Endometrial microvascular endothelial cells (primary cell): ENCODE data around the gene ASPSCR1. TPM values are rescaled to one million over a fixed set of nuclear protein-coding genes. Genes with fewer than 3 reads are reported as not detected.

Source experiments
- in situ Hi-C: cut with HindIII; loops from 2 replicates; pipeline ENCODE4 v1.10.0; 2017; ENCODE audit warnings: low sequenced_read_pairs, low pct_unique_long_range_greater_than_20kb; ENCODE audit errors: inconsistent ontology term
- total RNA-seq: library from RNA; depleted of rRNA; stranded (reverse); fragments of >200 nt; gene quantifications from one replicate; pipeline ENCODE4 v1.2.3, GENCODE V29; 2015; ENCODE audit errors: inconsistent ontology term

The ASPSCR1 gene
- total RNA-seq, 1 donor from 2014 or later: 12.2 TPM

GRCh38 chr17:82007228-82007494 is 29.7 kb downstream of the ASPSCR1 start:
- in situ Hi-C loops: no loop called here

- in situ Hi-C loops: no loop called here
Observed at GRCh38 chr17:82007495-82008257, 30.2 kb downstream of the ASPSCR1 start.

- in situ Hi-C loops: no loop called here
Observed at GRCh38 chr17:82008258-82008940, 31.0 kb downstream of the ASPSCR1 start.

GRCh38 chr17:82008941-82009405 is 31.5 kb downstream of the ASPSCR1 start:
- in situ Hi-C loops: no loop called here

GRCh38 chr17:82009413-82009812 is 32.0 kb downstream of the ASPSCR1 start:
- in situ Hi-C loops: no loop called here

- in situ Hi-C loops: no loop called here
Observed at GRCh38 chr17:82010575-82011525, 33.4 kb downstream of the ASPSCR1 start.

GRCh38 chr17:82011617-82012187 is 34.3 kb downstream of the ASPSCR1 start:
- in situ Hi-C loops: no loop called here

- in situ Hi-C loops: no loop called here
Observed at GRCh38 chr17:82012261-82012639, 34.8 kb downstream of the ASPSCR1 start.

GRCh38 chr17:82012640-82013295 is 35.3 kb downstream of the ASPSCR1 start:
- in situ Hi-C loops: no loop called here

GRCh38 chr17:82013341-82013740 is 35.9 kb downstream of the ASPSCR1 start:
- in situ Hi-C loops: no loop called here

GRCh38 chr17:82013772-82014321 is 36.4 kb downstream of the ASPSCR1 start:
- in situ Hi-C loops: no loop called here

GRCh38 chr17:82014432-82014831 is 37.0 kb downstream of the ASPSCR1 start:
- in situ Hi-C loops: no loop called here

GRCh38 chr17:82014971-82015310 is 37.5 kb downstream of the ASPSCR1 start:
- in situ Hi-C loops: no loop called here

- in situ Hi-C loops: no loop called here
Observed at GRCh38 chr17:82015311-82015971, 38.0 kb downstream of the ASPSCR1 start.

- in situ Hi-C loops: no loop called here
Observed at GRCh38 chr17:82016061-82016874, 38.8 kb downstream of the ASPSCR1 start.

- in situ Hi-C loops: no loop called here
Observed at GRCh38 chr17:82016875-82017459, 39.5 kb downstream of the ASPSCR1 start.

GRCh38 chr17:82017612-82018151 is 40.3 kb downstream of the ASPSCR1 start:
- in situ Hi-C loops: no loop called here
